Measurements from ENCODE around the gene PTX4.

GRCh38 chr16:1466054-1466453 is 22.7 kb downstream of the PTX4 start:
- TF ChIP-seq CTCF (IDR thresholded peaks at IDR 0.05; ENCODE audit: low read depth, low read length, missing input control) (no peak), REST (IDR thresholded peaks at IDR 0.05) (no peak)

Data from liver (tissue), 2 donors.